GM23248 (cell line): ENCODE data around the gene LRFN2. TPM values are rescaled to one million over a fixed set of nuclear protein-coding genes. Genes with fewer than 3 reads are reported as not detected.

Experiments used
- DNase-seq: peaks from one replicate; pipeline ENCODE4 v3.0.0-alpha.2; 2015
- H2AFZ ChIP-seq: fragments of 200-600 bp; sonication (generic); 2 replicates; pipeline ENCODE4 v1.6.1; 2016; ENCODE audit warnings: antibody characterized with exemption
- H3F3A ChIP-seq: fragments of 200-600 bp; sonication (generic); 2 replicates; pipeline ENCODE4 v1.6.1; 2016; ENCODE audit warnings: mild to moderate bottlenecking, antibody characterized with exemption, mixed run types; ENCODE audit not compliant: insufficient read depth
- H3K27ac ChIP-seq: fragments of 200-600 bp; sonication (generic); 2 replicates; pipeline ENCODE4 v1.5.1; 2016; ENCODE audit warnings: mild to moderate bottlenecking
- H3K27me3 ChIP-seq: fragments of 200-600 bp; sonication (generic); replicated peaks from 2 replicates; pipeline ENCODE4 v1.6.1; 2016; ENCODE audit warnings: mild to moderate bottlenecking; ENCODE audit not compliant: insufficient read depth
- H3K36me3 ChIP-seq: fragments of 200-600 bp; sonication (generic); 2 replicates; pipeline ENCODE4 v1.6.1; 2016; ENCODE audit warnings: low read depth, mild to moderate bottlenecking
- H3K4me1 ChIP-seq: fragments of 200-600 bp; sonication (generic); 2 replicates; pipeline ENCODE4 v1.6.1; 2016; ENCODE audit warnings: mild to moderate bottlenecking; ENCODE audit not compliant: insufficient read depth
- H3K4me2 ChIP-seq: fragments of 200-600 bp; sonication (generic); one replicate; pipeline ENCODE4 v1.6.1; 2016; ENCODE audit warnings: mild to moderate bottlenecking; ENCODE audit not compliant: unreplicated experiment
- H3K4me3 ChIP-seq: fragments of 200-600 bp; sonication (generic); 2 replicates; pipeline ENCODE4 v1.5.1; 2016; ENCODE audit warnings: mild to moderate bottlenecking
- H3K79me2 ChIP-seq: fragments of 200-600 bp; sonication (generic); 2 replicates; pipeline ENCODE4 v1.6.1; 2016; ENCODE audit warnings: mild to moderate bottlenecking; ENCODE audit not compliant: insufficient read depth
- H3K9ac ChIP-seq: fragments of 200-600 bp; sonication (generic); 2 replicates; pipeline ENCODE4 v1.6.1; 2016; ENCODE audit warnings: mild to moderate bottlenecking
- H3K9me2 ChIP-seq: fragments of 200-600 bp; sonication (generic); 2 replicates; pipeline ENCODE4 v1.6.1; 2016; ENCODE audit warnings: mixed run types, mild to moderate bottlenecking, moderate library complexity; ENCODE audit not compliant: insufficient read depth
- H3K9me3 ChIP-seq: fragments of 200-600 bp; sonication (generic); one replicate; pipeline ENCODE4 v1.6.1; 2017; ENCODE audit warnings: low read depth
- H4K20me1 ChIP-seq: fragments of 200-600 bp; sonication (generic); 2 replicates; pipeline ENCODE4 v1.6.0; 2016; ENCODE audit not compliant: insufficient read depth
- EZH2 ChIP-seq: fragments of 200-600 bp; sonication (generic); IDR thresholded peaks from 2 replicates; pipeline ENCODE4 v1.6.1; 2018; ENCODE audit warnings: antibody characterized with exemption, mild to moderate bottlenecking; ENCODE audit not compliant: insufficient read depth, poor library complexity, severe bottlenecking
- EZH2phosphoT487 ChIP-seq: fragments of 200-600 bp; sonication (generic); IDR thresholded peaks from 2 replicates; pipeline ENCODE4 v1.6.1; 2018; ENCODE audit warnings: antibody characterized with exemption, moderate library complexity, mild to moderate bottlenecking, low read depth; ENCODE audit not compliant: insufficient read depth
- WGBS, 2 experiments: methylation state at CpG; one replicate each; pipeline ENCODE4 v1.1.6; 2015 to 2017; ENCODE audit warnings: low lambda C conversion rate in 2 of 2, low coverage in 1 of 2; ENCODE audit errors: missing lambda C conversion rate in 2 of 2; 5-methylcytosine and 5-hydroxymethylcytosine counted together
- in situ Hi-C: fragments of 300-500 bp; cut with MboI; formaldehyde crosslinking; loops from 2 replicates; pipeline ENCODE4 v1.15.0; 2020
- polyA plus RNA-seq: library from polyadenylated mRNA; unstranded; fragments of >200 nt; fragmentation: Nextera tagmentation; extraction: Ambion mirVana; gene quantifications from 2 replicates; pipeline ENCODE4 v1.2.1, GENCODE V29; 2016
- total RNA-seq: library from RNA; depleted of rRNA; stranded (reverse); fragments of >200 nt; shearing (Covaris generic); gene quantifications from 2 replicates; pipeline ENCODE4 v1.2.3, GENCODE V29; 2014

Gene LRFN2
- total and polyA plus RNA-seq, 2 experiments from 2014 or later, result not detected

DNA sequence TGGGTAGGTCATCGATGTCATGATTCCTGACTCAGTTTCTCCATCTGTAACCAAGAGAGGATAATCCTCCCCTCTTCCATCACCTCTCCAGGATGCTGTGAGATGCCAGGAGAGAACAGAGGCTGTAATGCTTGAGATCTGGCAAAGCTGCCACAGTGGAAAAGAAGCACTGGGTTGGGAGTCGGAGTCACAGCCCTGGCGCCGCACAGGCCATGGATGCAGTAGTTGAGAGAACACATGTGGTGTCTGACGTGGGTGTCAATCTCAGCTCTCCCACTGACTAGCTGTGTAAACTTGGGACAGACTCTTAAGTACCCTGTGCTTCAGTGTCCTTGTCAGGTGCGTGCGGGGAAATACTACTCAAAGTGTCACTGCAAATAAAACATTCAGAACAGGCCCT, 47.3 kb downstream of the LRFN2 start:
- Histone ChIP-seq H4K20me1 (no peaks in the 10 kb centered on the region), H3K4me2 (no peak overlapping the region), H3K79me2 (no peaks in the 10 kb centered on the region), H3K9ac (no peak overlapping the region), H2AFZ (no peak overlapping the region), H3K27ac (no peak overlapping the region), H3K9me3 (no peaks in the 10 kb centered on the region), H3K9me2 (no peaks in the 10 kb centered on the region), H3F3A (no peaks in the 10 kb centered on the region), H3K36me3 (no peaks in the 10 kb centered on the region), H3K27me3 (no peaks in the 10 kb centered on the region), H3K4me3 (no peak overlapping the region), H3K4me1 (no peaks in the 10 kb centered on the region)
- WGBS, 2 experiments, result 67 to 70% methylated on average over 7 of the region's 7 CpGs
- no peak for DNase-seq
- TF ChIP-seq EZH2 (no peak), EZH2phosphoT487 (no peak)
- in situ Hi-C loops, result no loop called here

DNA sequence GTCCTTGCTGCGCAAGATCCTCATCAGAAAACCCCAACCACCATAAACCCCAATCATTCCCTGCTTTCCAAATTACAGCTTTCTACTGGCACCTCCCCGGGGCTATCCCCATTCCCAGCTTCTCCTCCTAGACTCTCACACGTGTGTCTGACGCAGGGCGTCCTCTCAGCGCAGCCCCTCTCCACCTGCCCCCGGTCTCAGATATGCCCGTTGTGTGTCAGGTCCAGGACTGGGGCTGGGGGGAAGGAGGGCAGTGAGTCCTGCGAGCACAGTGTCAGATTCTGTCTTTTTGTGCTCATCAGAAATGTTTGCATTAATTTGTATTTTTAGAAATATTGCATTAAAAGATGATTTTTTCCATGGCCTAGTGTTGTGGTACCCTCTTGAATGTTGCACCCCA, 48.6 kb downstream of the LRFN2 start:
- H2AFZ ChIP-seq, result no peak overlapping the region
- H3K4me3 ChIP-seq, result no peak overlapping the region
- in situ Hi-C loops, result no loop called here
- DNase-seq, result no peak
- H3K4me2 ChIP-seq, result no peak overlapping the region
- no peaks in the 10 kb centered on the region for H3K79me2 ChIP-seq
- TF ChIP-seq EZH2phosphoT487 (no peak), EZH2 (no peak)
- no peaks in the 10 kb centered on the region for H3K27me3 ChIP-seq
- no peaks in the 10 kb centered on the region for H3K36me3 ChIP-seq
- no peak overlapping the region for H3K27ac ChIP-seq
- WGBS, 2 experiments, result 51 to 63% methylated on average over 9 of the region's 9 CpGs
- no peak overlapping the region for H3K9ac ChIP-seq
- H4K20me1 ChIP-seq, result no peaks in the 10 kb centered on the region
- no peaks in the 10 kb centered on the region for H3F3A ChIP-seq
- no peaks in the 10 kb centered on the region for H3K4me1 ChIP-seq
- H3K9me3 ChIP-seq, result no peaks in the 10 kb centered on the region
- H3K9me2 ChIP-seq, result no peaks in the 10 kb centered on the region

DNA sequence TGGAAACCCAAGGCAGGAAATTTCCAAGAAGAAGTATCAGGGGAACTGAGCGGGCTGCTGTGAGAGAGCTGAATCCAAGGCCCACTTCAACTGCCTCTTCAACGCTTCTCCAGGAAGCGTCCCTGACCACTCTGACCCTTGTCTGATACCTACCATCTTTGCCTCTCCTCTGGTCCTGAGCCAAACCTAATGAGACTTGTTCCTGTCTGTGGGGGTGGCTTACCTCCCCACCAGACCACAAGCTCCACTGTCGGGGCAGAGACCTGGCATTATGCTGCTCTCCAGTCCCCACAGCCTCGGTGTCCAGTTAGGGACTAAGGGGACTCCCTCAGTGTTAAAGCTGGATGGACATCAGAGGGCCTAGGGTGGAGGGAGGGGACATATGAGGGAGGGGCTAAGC, 49.7 kb downstream of the LRFN2 start:
- DNase-seq, result no peak
- WGBS, 2 experiments, result 79 to 82% methylated on average over 5 of the region's 5 CpGs
- no peaks in the 10 kb centered on the region for H3K9me2 ChIP-seq
- no peaks in the 10 kb centered on the region for H3K36me3 ChIP-seq
- H4K20me1 ChIP-seq, result no peaks in the 10 kb centered on the region
- no peak overlapping the region for H3K4me2 ChIP-seq
- no peaks in the 10 kb centered on the region for H3K9me3 ChIP-seq
- H3K27ac ChIP-seq, result no peak overlapping the region
- H3K4me3 ChIP-seq, result no peak overlapping the region
- H3K79me2 ChIP-seq, result no peaks in the 10 kb centered on the region
- no peaks in the 10 kb centered on the region for H3F3A ChIP-seq
- no peak overlapping the region for H3K9ac ChIP-seq
- no peak overlapping the region for H2AFZ ChIP-seq
- no peaks in the 10 kb centered on the region for H3K4me1 ChIP-seq
- no peaks in the 10 kb centered on the region for H3K27me3 ChIP-seq
- TF ChIP-seq EZH2phosphoT487 (no peak), EZH2 (no peak)
- in situ Hi-C loops, result no loop called here

DNA sequence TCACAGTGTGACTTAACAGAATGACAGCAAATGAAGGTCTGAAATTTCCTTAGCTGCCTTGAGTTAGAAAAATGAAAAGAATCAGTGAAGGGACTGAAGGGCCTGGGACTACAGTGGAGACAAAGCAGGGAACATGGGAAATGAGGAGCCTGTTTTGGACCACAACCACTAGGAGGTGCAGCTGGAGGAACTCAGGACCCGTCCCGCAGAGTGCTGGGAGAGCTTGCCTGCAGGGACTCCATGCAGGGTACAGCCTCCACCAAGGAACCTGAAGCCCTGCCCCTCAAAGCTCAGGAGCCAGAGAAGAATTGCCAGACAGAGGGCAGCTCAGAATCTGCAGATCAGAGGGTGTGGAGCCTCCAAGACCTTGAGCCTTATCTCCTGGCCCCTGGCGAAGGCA, 50.7 kb downstream of the LRFN2 start:
- Histone ChIP-seq H3K4me3 (no peak overlapping the region), H3F3A (no peaks in the 10 kb centered on the region), H4K20me1 (no peaks in the 10 kb centered on the region), H3K9me3 (no peaks in the 10 kb centered on the region), H3K27ac (no peak overlapping the region), H3K4me1 (no peaks in the 10 kb centered on the region), H2AFZ (no peak overlapping the region), H3K79me2 (no peaks in the 10 kb centered on the region), H3K4me2 (no peak overlapping the region), H3K9ac (no peak overlapping the region), H3K27me3 (no peaks in the 10 kb centered on the region), H3K36me3 (no peaks in the 10 kb centered on the region), H3K9me2 (no peaks in the 10 kb centered on the region)
- 51 to 60% methylated on average over 3 of the region's 3 CpGs for WGBS, 2 experiments
- in situ Hi-C loops, result no loop called here
- TF ChIP-seq EZH2, result no peak
- TF ChIP-seq EZH2phosphoT487, result no peak
- peak; percentile 20 for DNase-seq

DNA sequence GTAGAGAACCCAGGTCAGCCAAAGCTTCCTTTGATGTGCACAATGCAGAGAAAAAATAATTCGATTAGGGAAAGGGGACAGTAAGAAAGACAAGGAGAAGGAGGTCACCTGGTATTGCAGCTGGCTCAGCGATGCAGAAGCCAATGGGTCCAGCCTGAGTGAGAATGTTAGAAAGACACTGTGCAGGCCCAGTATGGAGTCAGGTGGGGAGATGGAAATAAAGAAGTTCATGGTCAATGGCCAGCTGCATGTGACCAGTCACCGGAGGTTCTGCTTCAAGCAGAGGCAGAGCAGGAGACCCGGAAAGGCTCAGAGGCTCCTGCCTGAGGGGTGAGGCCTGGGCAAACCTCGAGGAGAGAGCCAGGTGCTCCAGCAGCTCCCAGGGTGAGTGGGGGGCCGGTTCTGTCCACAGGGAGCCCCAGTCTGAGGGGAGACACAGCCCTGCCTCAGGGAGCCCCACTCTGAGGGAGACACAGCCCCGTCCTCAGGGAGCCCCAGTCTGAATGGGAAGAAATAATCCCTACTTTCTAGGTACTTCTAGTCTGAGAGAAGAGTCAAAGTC, 51.3 kb downstream of the LRFN2 start:
- in situ Hi-C loops, result no loop called here
- H3K9ac ChIP-seq, result no peak overlapping the region
- H3K9me2 ChIP-seq, result no peaks in the 10 kb centered on the region
- no peak overlapping the region for H2AFZ ChIP-seq
- H3K27ac ChIP-seq, result no peak overlapping the region
- TF ChIP-seq EZH2phosphoT487, result no peak
- TF ChIP-seq EZH2, result no peak
- no peak for DNase-seq
- H3K79me2 ChIP-seq, result no peaks in the 10 kb centered on the region
- no peaks in the 10 kb centered on the region for H3K4me1 ChIP-seq
- H3K4me2 ChIP-seq, result no peak overlapping the region
- no peak overlapping the region for H3K4me3 ChIP-seq
- 42 to 46% methylated on average over 7 of the region's 7 CpGs for WGBS, 2 experiments
- H4K20me1 ChIP-seq, result no peaks in the 10 kb centered on the region
- H3K9me3 ChIP-seq, result no peaks in the 10 kb centered on the region
- no peaks in the 10 kb centered on the region for H3F3A ChIP-seq
- H3K36me3 ChIP-seq, result no peaks in the 10 kb centered on the region
- H3K27me3 ChIP-seq, result no peaks in the 10 kb centered on the region
